ENCODE measurements around the gene POFUT1.
A peak's percentile ranks its signal among the peaks of the same experiment; 100 is the strongest.
"Not testable (repeated sequence)": the region's sequence is repeated elsewhere in the genome, so short reads cannot be mapped to it uniquely, and the experiment has no call there.

Gene POFUT1

GRCh38 chr20:32207626-32208498 lies at the start of gene POFUT1, which contains the start of gene PLAGL2:
Gene POFUT1 (plus strand): TSS chr20:32207880. CDS start chr20:32207942, 62 bp downstream.
Gene PLAGL2 (minus strand): TSS chr20:32207743. CDS start chr20:32202178, 5,565 bp downstream.
- DNase-seq, result peak; percentile 88

- no peak for DNase-seq
Measured at GRCh38 chr20:32158351-32158750, 49.3 kb upstream of the POFUT1 start.

- no peak for DNase-seq
Measured at GRCh38 chr20:32158943-32159660, 48.6 kb upstream of the POFUT1 start.

- DNase-seq, result no peak
Measured at GRCh38 chr20:32159766-32160221, 47.9 kb upstream of the POFUT1 start.

- DNase-seq, result no peak
Measured at GRCh38 chr20:32160341-32160740, 47.3 kb upstream of the POFUT1 start.

- no peak for DNase-seq
Measured at GRCh38 chr20:32162351-32162750, 45.3 kb upstream of the POFUT1 start.

- DNase-seq, result no peak
Measured at GRCh38 chr20:32163951-32164350, 43.7 kb upstream of the POFUT1 start.

GRCh38 chr20:32164984-32165735 lies 42.5 kb upstream of the POFUT1 start:
- no peak for DNase-seq

- DNase-seq, result no peak
Measured at GRCh38 chr20:32165836-32166545, 41.7 kb upstream of the POFUT1 start.

GRCh38 chr20:32167552-32167951 lies 40.1 kb upstream of the POFUT1 start:
- no peak for DNase-seq

GRCh38 chr20:32168184-32168910 lies 39.3 kb upstream of the POFUT1 start:
- DNase-seq, result no peak

GRCh38 chr20:32177696-32178095 lies 30.0 kb upstream of the POFUT1 start:
- not testable (repeated sequence) for DNase-seq

GRCh38 chr20:32179515-32179914 lies 28.2 kb upstream of the POFUT1 start:
- no peak for DNase-seq

- no peak for DNase-seq
Measured at GRCh38 chr20:32179934-32180333, 27.7 kb upstream of the POFUT1 start.

- no peak for DNase-seq
Measured at GRCh38 chr20:32181606-32182005, 26.1 kb upstream of the POFUT1 start.

GRCh38 chr20:32183947-32184635 lies 23.6 kb upstream of the POFUT1 start:
- no peak for DNase-seq

- DNase-seq, result no peak
Measured at GRCh38 chr20:32184961-32185603, 22.6 kb upstream of the POFUT1 start.

GRCh38 chr20:32186506-32186905 lies 21.2 kb upstream of the POFUT1 start:
- no peak for DNase-seq

GRCh38 chr20:32188376-32189122 lies 19.1 kb upstream of the POFUT1 start:
- DNase-seq, result no peak

GRCh38 chr20:32189123-32189410 lies 18.6 kb upstream of the POFUT1 start:
- DNase-seq, result no peak

Data from CD4-positive, alpha-beta T cell treated with Interleukin-15 for 1 hour (primary cell).